Measurements from ENCODE around the gene PTPRCAP. TPM values are rescaled to one million over a fixed set of nuclear protein-coding genes. Genes with fewer than 3 reads are reported as not detected.
"Not testable (repeated sequence)": the region's sequence is repeated elsewhere in the genome, so short reads cannot be mapped to it uniquely, and the experiment has no call there.

Gene PTPRCAP, protein sequence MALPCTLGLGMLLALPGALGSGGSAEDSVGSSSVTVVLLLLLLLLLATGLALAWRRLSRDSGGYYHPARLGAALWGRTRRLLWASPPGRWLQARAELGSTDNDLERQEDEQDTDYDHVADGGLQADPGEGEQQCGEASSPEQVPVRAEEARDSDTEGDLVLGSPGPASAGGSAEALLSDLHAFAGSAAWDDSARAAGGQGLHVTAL
- polyA plus RNA-seq, result 1,000 to 10,000 TPM; 1,315 to 1,354 (median 1,351) TPM

DNA sequence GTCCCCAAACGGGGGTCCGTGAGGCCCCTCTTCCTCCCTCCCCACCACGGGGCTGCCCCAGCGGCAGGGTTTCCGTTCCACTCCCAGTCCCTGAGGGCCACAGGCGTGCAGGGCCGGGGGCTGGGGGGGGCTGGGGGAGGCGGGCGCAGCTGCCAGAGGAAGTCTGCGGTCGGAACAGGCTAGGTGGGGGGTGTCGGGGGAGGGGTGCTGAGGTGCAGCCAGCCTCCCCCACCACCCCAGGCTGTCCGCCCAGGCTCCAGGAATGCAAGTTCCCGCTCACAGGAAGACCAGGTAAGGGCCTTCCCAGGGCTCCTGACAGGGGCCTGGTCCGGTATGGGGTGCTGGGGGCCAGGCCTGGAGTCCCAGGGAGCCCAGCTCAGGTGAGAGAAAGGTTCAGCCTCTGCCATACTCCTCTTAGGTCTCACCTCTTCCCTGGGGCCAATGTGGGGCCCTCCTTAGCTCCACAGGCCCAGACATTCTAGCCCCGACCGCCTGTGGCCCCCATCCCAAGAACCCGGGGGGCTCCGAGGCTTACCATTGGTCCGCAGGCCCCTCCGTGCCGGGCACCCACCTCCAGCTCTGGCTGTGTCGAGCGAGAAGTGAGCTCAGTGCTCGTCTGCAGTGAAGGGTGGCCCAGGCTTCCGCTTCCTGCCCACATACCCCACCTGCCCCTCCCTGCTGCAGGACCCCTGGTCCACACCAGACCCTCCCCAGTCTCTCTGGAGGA, at the start of gene PTPRCAP:
Gene PTPRCAP (minus strand): TSS at position 601 of the 727 bp plus-strand sequence. CDS start 63 bp downstream, at position 538.
- Mint-ChIP-seq H3K4me3 (peak within 1 kb of the TSS; percentile 89 to 98 (median 97)), H3K4me1 (peaks cover 76 to 79% of the 10 kb centered on the region in 2 donors), H3K27ac (peak within 1 kb of the TSS; percentile 83 to 96 (median 94)), H3K36me3 (peaks cover 1 to 9% (median 5%) of the 10 kb centered on the region in 3 donors), H3K9me3 (no peaks in the 10 kb centered on the region), H3K27me3 (ENCODE audit: low read depth in 3 of 3) (peaks cover 2 to 25% (median 24%) of the 10 kb centered on the region in 3 donors)
- DNase-seq, result peak; percentile 78 to 84 (median 81)

DNA sequence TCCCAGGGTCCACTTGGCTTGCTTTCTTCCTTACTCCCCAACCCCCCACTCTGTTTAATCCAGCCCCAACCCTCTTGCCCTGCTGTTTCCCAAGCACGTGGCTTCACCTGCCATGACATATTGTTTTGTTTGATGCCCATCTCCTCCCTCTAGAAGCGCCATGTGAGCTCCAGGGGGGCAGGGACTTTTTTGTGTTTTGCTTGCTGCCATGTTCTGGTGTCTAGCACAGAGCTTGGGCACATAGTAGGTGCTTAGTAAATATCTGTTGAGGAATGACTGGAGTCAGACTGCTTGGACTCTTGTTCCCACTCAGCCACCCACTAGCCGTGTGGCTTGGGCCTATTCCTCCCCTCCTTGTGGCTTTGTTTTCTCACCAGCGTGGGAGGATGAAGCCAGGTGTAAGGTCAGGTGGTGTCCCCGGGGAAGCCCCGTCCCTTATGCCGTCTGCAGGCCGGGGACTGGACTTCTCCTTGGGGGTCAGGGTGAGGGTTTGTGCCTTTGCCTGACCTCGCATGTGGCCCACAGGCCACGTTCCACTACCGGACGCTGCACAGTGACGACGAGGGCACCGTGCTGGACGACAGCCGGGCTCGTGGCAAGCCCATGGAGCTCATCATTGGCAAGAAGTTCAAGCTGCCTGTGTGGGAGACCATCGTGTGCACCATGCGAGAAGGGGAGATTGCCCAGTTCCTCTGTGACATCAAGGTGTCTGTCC, 49.2 kb upstream of the PTPRCAP start:
- peaks cover 57 to 60% of the 10 kb centered on the region in 2 donors for H3K4me1 Mint-ChIP-seq
- DNase-seq, result peak; percentile 27 to 50 (median 40)
- no peaks in the 10 kb centered on the region for H3K9me3 Mint-ChIP-seq
- peak overlapping the region; percentile 52 to 82 (median 75) for H3K4me3 Mint-ChIP-seq
- H3K36me3 Mint-ChIP-seq, result peaks cover 0 to 15% (median 9%) of the 10 kb centered on the region in 3 donors
- H3K27me3 Mint-ChIP-seq (ENCODE audit: low read depth in 3 of 3), result peaks cover 4 to 9% (median 6%) of the 10 kb centered on the region in 3 donors
- peak overlapping the region; percentile 66 to 90 (median 87) for H3K27ac Mint-ChIP-seq

DNA sequence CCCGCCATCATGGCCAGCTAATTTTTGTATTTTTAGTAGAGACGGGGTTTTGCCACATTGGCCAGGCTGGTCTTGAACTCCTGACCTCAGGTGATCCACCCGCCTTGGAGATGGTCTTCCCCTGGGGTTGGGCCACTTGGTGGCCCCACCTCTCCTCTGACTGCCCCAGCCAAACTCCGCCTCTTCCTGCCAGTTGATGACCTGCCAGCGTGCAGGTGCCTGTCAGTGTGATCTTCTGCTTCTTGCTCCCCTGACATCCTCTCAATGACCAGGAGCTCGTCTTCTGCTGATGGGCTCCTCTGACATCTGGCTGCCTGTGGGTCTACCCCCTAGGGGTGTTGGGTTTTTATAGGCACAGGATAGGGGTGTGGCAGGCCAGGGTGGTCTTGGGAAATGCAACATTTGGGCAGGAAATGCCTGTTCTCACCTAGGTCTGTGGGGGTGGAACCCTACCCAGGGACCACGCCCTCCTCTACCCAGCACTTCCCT, 48.4 kb upstream of the PTPRCAP start:
- not testable (repeated sequence) for H3K27me3 Mint-ChIP-seq (ENCODE audit: low read depth in 3 of 3); H3K9me3 Mint-ChIP-seq
- peak; percentile 17 to 30 (median 19) for DNase-seq
- H3K27ac Mint-ChIP-seq, result peak overlapping the region; percentile 66 to 90 (median 87)
- peak overlapping the region; percentile 52 to 82 (median 75) for H3K4me3 Mint-ChIP-seq
- peaks cover 57 to 60% of the 10 kb centered on the region in 2 donors for H3K4me1 Mint-ChIP-seq
- peaks cover 0 to 15% (median 9%) of the 10 kb centered on the region in 3 donors for H3K36me3 Mint-ChIP-seq

DNA sequence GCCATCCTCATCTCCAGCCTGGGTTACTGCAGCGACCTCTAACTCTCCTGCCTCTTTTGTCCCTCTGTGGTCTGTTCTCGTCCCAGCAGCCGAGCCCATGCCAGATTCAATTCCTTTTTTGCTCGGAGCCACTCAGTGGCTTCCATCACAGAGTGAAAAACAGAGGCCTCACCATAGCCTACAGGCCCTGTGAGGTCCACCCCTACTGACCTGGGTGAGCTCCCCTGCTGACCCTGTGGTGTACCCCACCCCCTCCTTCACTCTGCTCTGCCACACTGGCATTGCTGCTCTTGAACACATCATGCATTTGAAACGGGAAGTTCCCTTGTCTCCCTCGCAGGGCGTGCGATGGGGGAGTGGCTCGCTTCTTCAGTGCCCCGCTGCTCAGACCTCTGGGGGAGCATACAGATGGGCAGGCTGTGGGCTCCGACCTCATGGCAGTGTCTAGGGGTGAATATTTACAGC, 47.4 kb upstream of the PTPRCAP start:
- H3K27ac Mint-ChIP-seq, result peak overlapping the region; percentile 96 to 100 (median 100)
- H3K4me1 Mint-ChIP-seq, result peaks cover 57 to 60% of the 10 kb centered on the region in 2 donors
- H3K9me3 Mint-ChIP-seq, result no peaks in the 10 kb centered on the region
- peaks cover 0 to 14% (median 9%) of the 10 kb centered on the region in 3 donors for H3K36me3 Mint-ChIP-seq
- H3K4me3 Mint-ChIP-seq, result peak overlapping the region; percentile 96 to 100 (median 99)
- DNase-seq, result peak; percentile 20 to 41 (median 20)
- H3K27me3 Mint-ChIP-seq (ENCODE audit: low read depth in 3 of 3), result peaks cover 5 to 9% (median 6%) of the 10 kb centered on the region in 3 donors

DNA sequence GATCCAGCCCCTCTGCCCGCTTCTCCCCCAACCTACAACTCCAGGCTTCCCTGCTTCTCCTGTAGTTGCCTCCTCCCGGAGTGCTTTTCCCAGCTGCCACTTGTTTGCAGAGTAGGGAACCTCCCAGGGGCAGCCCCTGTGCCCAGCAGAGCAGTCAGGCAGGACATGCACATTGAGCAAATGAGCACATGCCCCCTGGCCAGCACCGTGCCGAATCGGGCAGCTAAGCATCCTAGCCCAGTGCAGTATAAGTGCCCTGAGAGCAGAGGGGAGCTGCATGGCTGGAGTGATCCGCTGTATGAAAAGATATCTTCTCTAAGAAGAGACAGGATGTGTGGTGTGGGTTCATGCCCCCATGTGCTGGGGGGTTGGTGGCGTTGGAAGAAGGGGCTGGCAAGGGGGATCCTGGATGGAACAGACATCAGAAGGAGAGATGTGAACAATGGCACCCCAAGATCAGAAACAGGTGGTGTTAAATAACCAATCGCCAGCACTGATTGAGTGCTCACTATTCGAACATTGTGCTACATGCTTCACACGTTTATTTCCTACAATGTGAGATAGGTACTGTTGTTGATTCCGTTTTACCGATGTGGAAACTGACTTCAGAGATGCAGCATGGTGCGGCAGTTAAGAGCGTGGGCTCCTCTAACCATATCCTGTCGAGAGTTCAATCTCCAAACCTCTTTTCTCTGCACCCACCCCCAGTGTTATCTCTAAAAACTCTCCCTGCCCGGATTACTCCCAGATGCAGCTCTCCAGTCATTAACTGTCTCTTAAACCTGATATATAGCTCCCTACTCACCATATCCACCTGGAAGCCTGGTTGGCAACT, 46.6 kb upstream of the PTPRCAP start:
- H3K27ac Mint-ChIP-seq, result peak overlapping the region; percentile 96 to 100 (median 100)
- H3K4me1 Mint-ChIP-seq, result peaks cover 55 to 60% of the 10 kb centered on the region in 2 donors
- peak overlapping the region; percentile 96 to 100 (median 99) for H3K4me3 Mint-ChIP-seq
- H3K36me3 Mint-ChIP-seq, result peaks cover 0 to 10% (median 9%) of the 10 kb centered on the region in 3 donors
- peaks cover 5 to 9% (median 6%) of the 10 kb centered on the region in 3 donors for H3K27me3 Mint-ChIP-seq (ENCODE audit: low read depth in 3 of 3)
- peak; percentile 19 to 53 (median 33) for DNase-seq
- no peaks in the 10 kb centered on the region for H3K9me3 Mint-ChIP-seq

DNA sequence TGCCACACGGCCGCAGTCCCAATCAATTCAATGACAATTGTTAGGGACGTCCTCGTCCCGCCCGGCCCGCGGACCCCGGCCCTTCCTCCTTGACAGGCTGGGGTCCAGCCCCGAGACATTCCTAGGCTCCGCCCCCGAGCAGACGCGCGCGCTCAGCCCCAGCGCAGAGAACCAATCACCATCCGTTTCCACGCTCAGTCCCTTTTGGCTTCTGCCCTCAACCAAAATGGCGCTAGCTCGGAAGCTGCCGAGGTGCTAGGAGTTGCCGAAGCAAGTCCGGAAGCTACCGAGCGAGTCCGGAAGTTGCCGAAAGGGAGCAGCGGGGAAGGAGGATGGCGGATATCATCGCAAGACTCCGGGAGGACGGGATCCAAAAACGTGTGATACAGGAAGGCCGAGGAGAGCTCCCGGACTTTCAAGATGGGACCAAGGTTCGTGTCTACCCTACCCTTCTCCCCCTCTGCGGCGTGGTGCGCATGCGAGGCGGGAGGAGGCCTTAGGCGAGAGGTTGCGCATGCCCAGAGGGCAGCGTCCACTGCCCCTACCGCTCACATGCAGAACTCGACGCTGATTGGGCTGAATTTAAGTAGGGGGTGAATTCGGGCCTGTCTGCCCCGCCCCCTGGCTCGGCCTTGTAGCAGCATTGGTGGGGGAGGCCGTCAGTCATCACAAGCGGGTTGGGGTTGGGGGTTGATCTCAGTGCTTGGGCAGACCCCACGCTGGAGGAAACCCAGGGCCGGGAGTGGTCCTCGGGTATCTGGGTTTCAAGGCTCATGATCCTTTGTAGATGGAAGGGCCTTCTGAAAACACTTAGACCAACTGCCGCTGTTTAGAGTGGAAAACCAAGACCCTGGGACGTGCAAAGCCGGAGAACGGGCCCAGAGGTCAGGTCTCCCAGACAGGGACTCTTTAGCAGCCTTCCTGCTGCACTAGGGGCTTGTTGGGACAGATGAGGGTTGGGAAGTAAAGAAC, 45.6 kb upstream of the PTPRCAP start, which contains the start of gene AIP:
Gene AIP (plus strand): TSS at position 200 of the 972 bp plus-strand sequence. CDS start 133 bp downstream, at position 333.
- H3K4me1 Mint-ChIP-seq, result peaks cover 53 to 59% of the 10 kb centered on the region in 2 donors
- peaks cover 0 to 9% (median 9%) of the 10 kb centered on the region in 3 donors for H3K36me3 Mint-ChIP-seq
- peak within 1 kb of the TSS; percentile 96 to 100 (median 100) for H3K27ac Mint-ChIP-seq
- no peaks in the 10 kb centered on the region for H3K9me3 Mint-ChIP-seq
- H3K27me3 Mint-ChIP-seq (ENCODE audit: low read depth in 3 of 3), result peaks cover 5 to 9% (median 6%) of the 10 kb centered on the region in 3 donors
- peak; percentile 96 to 97 (median 96) for DNase-seq
- H3K4me3 Mint-ChIP-seq, result peak within 1 kb of the TSS; percentile 96 to 100 (median 99)

DNA sequence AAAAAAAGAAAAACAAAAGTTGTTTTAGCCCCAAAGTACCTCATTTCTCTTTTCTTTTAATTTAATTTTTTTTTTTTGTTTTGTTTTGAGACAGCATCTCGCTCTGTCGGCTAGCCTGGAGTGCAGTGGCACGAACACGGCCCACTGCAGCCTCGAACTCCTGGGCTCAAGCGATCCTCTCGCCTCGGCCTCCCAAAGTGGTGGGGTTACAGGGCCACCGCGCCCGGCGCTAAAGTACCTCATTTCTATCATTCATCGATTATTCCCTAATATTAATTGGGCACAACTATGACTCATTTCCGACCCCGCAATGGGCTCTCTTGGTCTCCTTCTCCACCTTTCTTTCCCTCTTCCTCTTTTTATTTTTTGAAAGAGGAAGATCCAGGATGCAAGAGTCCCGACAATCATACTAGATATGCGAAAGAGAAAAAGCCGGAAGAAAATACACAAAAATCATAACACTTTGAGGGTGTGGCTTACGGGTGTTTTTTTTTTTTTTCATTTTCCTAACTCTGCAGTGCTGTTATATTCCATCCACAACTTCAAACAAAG, 44.9 kb upstream of the PTPRCAP start:
- no peak for DNase-seq
- no peaks in the 10 kb centered on the region for H3K9me3 Mint-ChIP-seq
- peak overlapping the region; percentile 96 to 100 (median 99) for H3K4me3 Mint-ChIP-seq
- peaks cover 0 to 4% (median 2%) of the 10 kb centered on the region in 3 donors for H3K36me3 Mint-ChIP-seq
- H3K27me3 Mint-ChIP-seq (ENCODE audit: low read depth in 3 of 3), result peaks cover 6 to 9% (median 9%) of the 10 kb centered on the region in 3 donors
- peaks cover 46 to 51% of the 10 kb centered on the region in 2 donors for H3K4me1 Mint-ChIP-seq
- peak overlapping the region; percentile 96 to 100 (median 100) for H3K27ac Mint-ChIP-seq

DNA sequence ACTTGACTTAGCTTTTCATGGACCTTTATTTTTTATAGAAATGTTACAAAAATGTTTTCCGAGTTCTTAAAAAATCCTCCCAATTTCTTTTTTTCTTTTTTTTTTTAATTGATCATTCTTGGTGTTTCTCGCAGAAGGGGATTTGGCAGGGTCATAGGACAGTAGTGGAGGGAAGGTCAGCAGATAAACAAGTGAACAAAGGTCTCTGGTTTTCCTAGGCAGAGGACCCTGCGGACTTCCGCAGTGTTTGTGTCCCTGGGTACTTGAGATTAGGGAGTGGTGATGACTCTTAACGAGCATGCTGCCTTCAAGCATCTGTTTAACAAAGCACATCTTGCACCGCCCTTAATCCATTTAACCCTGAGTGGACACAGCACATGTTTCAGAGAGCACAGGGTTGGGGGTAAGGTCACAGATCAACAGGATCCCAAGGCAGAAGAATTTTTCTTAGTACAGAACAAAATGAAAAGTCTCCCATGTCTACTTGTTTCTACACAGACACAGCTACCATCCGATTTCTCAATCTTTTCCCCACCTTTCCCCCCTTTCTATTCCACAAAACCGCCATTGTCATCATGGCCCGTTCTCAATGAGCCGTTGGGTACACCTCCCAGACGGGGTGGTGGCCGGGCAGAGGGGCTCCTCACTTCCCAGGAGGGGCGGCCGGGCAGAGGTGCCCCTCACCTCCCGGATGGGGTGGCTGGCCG, 40.0 kb upstream of the PTPRCAP start:
- not testable (repeated sequence) for H3K4me1 Mint-ChIP-seq; H3K9me3 Mint-ChIP-seq; H3K27me3 Mint-ChIP-seq (ENCODE audit: low read depth in 3 of 3); H3K27ac Mint-ChIP-seq; H3K36me3 Mint-ChIP-seq; H3K4me3 Mint-ChIP-seq; DNase-seq

DNA sequence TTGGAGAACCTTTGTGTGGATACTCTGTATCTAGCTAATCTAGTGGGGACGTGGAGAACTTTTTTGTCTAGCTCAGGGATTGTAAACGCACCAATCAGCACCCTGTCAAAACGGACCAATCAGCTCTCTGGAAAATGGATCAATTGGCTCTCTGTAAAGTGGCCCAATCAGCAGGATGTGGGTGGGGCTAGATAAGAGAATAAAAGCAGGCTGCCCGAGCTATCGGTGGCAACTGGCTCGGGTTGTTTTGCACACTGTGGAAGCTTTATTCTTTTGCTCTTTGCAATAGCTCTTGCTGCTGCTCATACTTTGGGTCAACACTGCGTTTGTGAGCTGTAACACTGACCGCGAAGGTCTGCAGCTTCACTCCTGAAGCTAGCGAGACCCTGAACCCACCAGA, 39.2 kb upstream of the PTPRCAP start:
- H3K27ac Mint-ChIP-seq, H3K4me3 Mint-ChIP-seq, DNase-seq: not testable (repeated sequence)

DNA sequence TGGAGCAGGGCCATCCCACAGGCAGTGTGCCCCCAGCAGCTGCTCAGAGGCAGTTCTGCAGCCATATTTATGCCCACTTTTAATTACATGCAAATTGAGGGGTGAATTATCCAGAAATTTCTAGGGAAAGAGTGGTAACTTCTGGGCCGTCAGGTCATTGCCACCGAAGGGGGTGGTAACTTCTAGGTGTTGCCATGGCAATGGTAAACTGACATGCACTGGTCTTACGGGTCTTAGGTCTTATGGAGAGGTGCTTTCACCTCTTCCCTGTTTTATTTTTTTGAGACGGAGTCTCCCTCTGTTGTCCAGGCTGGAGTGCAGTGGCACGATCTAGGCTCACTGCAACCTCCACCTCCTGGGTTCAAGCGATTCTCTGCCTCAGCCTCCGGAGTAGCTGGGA, 35.4 kb upstream of the PTPRCAP start:
- Mint-ChIP-seq H3K4me3 (no peak overlapping the region), H3K4me1 (peaks cover 9 to 12% of the 10 kb centered on the region in 2 donors)

More for the DNA sequence above, 39.2 kb upstream of the PTPRCAP start:
- not testable (repeated sequence) for H3K4me1 Mint-ChIP-seq; H3K9me3 Mint-ChIP-seq; H3K36me3 Mint-ChIP-seq; H3K27me3 Mint-ChIP-seq (ENCODE audit: low read depth in 3 of 3)

More for the DNA sequence above, 35.4 kb upstream of the PTPRCAP start:
- Mint-ChIP-seq H3K36me3 (no peaks in the 10 kb centered on the region), H3K27me3 (ENCODE audit: low read depth in 3 of 3) (peaks cover 0 to 7% (median 3%) of the 10 kb centered on the region in 3 donors), H3K27ac (peak overlapping the region in 1 of 6 donors; percentile 16), H3K9me3 (no peaks in the 10 kb centered on the region)
- no peak for DNase-seq
